Natural killer cell treated with Interleukin-12 subunit alpha and Interleukin-12 subunit beta and Interleukin-15 and Interleukin-18, amount 100 ng/mL, for 72 hours (primary cell): ENCODE data around the gene PNMA5. TPM values are rescaled to one million over a fixed set of nuclear protein-coding genes. Genes with fewer than 3 reads are reported as not detected.
"Not testable (repeated sequence)": the region's sequence is repeated elsewhere in the genome, so short reads cannot be mapped to it uniquely, and the experiment has no call there.

Source experiments
- ATAC-seq, 2 donors: fragments of 150-1000 bp; cut with Tn5 transposase in 1 of 2; sonication (Bioruptor Pico), chemical (Tn5 transposase) in 1 of 2; 2 replicates each; pipeline ENCODE4 v1.10.0; 2021
- DNase-seq: peaks from one replicate; pipeline ENCODE4 v3.0.0; 2022; ENCODE audit warnings: low spot score
- H3K27ac Mint-ChIP-seq, 2 donors: 1 replicate in 1 of 2; 2 replicates in 1 of 2; pipeline ENCODE4 v1.8.0; 2022; ENCODE audit warnings: mixed read lengths in 2 of 2, mild to moderate bottlenecking in 1 of 2, moderate library complexity in 1 of 2
- H3K27me3 Mint-ChIP-seq, 2 donors: 1 replicate in 1 of 2; 2 replicates in 1 of 2; pipeline ENCODE4 v1.8.0; 2022; ENCODE audit warnings: mixed read lengths in 2 of 2
- H3K36me3 Mint-ChIP-seq: one replicate; pipeline ENCODE4 v1.8.0; 2022; ENCODE audit warnings: mixed read lengths
- H3K4me1 Mint-ChIP-seq, 2 donors: 1 replicate in 1 of 2; 2 replicates in 1 of 2; pipeline ENCODE4 v1.8.0; 2022; ENCODE audit warnings: low read depth in 2 of 2, mixed read lengths in 2 of 2, mild to moderate bottlenecking in 1 of 2
- H3K4me3 Mint-ChIP-seq: one replicate; pipeline ENCODE4 v1.8.0; 2022; ENCODE audit warnings: mixed read lengths
- H3K9me3 Mint-ChIP-seq: 2 replicates; pipeline ENCODE4 v1.8.0; 2022; ENCODE audit warnings: mixed read lengths
- total RNA-seq, 2 donors: library from RNA; stranded (reverse); gene quantifications; one replicate each; pipeline ENCODE4 v1.2.3, GENCODE V29; 2022

Gene PNMA5
- not detected for total RNA-seq

DNA sequence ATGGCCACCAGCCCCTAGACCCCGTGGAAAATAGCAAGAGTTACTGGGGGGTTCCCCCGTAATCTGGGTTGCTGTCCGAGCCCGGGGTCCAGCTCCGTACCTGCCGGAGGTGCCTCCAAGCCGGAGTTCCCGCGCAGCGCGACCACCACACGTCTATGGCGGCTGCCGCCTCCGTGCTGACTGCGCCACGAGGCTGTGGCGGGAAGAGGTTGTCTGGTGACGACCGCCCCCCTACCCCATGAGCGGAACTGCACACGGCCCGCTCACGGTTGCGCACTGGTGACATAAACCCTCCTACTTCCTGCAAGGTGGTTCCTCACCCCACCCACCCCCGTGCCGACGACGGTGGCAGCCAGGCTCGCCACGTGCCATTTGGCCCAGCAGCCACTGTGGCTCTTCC lies at the start of gene PNMA5:
Gene PNMA5, minus strand, starts transcription at position 184 of the 400 bp plus-strand sequence. CDS start 2,518 bp downstream, outside the sequence.
- Mint-ChIP-seq H3K27ac (no peak within 1 kb of the TSS), H3K27me3 (peaks cover 0 to 7% of the 10 kb centered on the region in 2 donors), H3K4me3 (no peak within 1 kb of the TSS), H3K9me3 (no peaks in the 10 kb centered on the region), H3K4me1 (peaks cover 4 to 6% of the 10 kb centered on the region in 2 donors), H3K36me3 (no peaks in the 10 kb centered on the region)
- no peak for ATAC-seq
- DNase-seq, result no peak

DNA sequence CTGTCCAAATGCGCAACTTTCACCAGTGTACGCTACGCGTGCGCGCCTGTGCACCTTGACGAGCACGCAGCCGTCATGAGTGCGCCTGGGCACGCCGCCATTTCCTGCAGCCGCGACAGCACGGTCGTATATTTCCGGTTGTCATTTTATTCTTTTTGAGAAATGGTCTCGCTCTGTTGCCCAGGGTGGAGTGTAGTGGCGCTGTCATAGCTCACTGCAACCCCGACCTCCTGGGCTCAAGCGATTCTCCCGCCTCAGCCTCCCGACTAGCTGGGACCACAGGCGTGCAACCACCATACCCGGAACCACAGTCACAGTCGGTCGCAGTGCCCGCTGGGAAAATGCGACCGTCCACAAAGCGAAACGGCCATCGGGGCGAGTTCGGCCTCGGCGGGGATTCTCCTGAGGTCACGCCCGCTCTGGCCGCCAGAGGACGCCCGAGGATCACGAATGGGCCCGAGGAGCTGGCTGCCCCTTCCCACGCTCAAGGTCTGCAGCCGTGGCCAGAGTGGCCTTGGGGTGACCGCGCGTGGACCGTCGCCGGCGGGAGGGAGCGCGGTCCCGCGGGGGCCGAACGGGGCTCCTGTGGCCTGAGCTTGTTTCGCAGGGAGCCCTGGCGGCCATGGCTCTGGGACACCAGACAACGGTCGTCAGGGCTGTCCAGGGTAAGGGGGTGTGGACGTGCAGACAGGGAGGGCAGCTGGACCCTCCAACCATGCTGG lies 38.6 kb upstream of the PNMA5 start:
- peak overlapping the region; percentile 78 for H3K4me3 Mint-ChIP-seq

DNA sequence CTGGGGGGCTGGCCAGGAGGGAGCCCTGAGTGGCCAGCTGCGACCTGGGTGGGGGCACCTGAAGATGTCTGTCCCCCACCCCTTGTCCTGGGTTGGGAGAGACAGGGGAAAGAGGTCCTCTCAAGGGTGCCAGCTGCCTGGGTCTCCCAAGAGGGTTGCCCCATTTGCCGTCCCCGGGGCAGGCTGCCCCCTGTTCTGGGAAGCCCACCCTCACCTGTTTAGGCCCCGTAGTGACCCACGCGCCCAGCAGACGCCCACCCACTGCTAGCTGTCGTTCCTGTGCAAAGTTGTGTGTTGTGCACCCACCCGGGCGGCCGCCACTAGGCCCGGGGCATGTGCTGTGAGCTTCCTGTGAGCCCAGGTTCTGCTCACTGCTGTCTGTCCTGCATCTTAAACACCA lies 36.9 kb upstream of the PNMA5 start:
- Mint-ChIP-seq H3K9me3 (no peaks in the 10 kb centered on the region), H3K27ac (no peak overlapping the region), H3K36me3 (no peaks in the 10 kb centered on the region), H3K27me3 (peaks cover 0 to 8% of the 10 kb centered on the region in 2 donors), H3K4me1 (peaks cover 0 to 4% of the 10 kb centered on the region in 2 donors), H3K4me3 (no peak overlapping the region)
- DNase-seq, result no peak
- no peak for ATAC-seq

More for the DNA sequence above, 38.6 kb upstream of the PNMA5 start:
- Mint-ChIP-seq H3K27me3 (peaks cover 0 to 8% of the 10 kb centered on the region in 2 donors), H3K9me3 (no peaks in the 10 kb centered on the region), H3K36me3 (no peaks in the 10 kb centered on the region), H3K27ac (peak overlapping the region; percentile 80 to 90), H3K4me1 (peaks cover 0 to 4% of the 10 kb centered on the region in 2 donors)
- DNase-seq (peak; percentile 78), ATAC-seq (peak; percentile 87 to 89)

DNA sequence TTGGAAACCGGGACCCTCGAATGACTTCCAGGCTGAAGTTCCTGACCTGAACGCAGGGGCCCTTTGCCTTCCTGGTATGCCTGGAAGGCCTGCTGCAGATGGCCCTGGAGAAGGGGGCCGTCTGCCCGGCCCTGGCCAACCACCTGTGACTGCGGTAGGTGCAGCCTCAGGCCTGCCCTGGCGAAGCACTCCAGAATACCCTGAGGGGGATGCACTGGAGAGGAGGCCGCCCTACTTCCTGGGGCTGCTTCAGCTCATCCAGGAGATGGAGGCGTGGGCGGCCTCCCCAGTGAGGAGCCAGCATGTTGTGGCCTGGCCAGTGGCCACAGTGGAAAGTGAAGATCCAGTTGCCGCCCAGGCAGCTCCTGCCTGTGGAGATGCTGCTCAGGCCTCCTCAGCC lies 36.0 kb upstream of the PNMA5 start:
- Mint-ChIP-seq H3K27me3 (peaks cover 0 to 8% of the 10 kb centered on the region in 2 donors), H3K27ac (no peak overlapping the region), H3K4me3 (no peak overlapping the region), H3K4me1 (peaks cover 0 to 4% of the 10 kb centered on the region in 2 donors), H3K36me3 (no peaks in the 10 kb centered on the region), H3K9me3 (no peaks in the 10 kb centered on the region)
- DNase-seq (no peak), ATAC-seq (no peak)

DNA sequence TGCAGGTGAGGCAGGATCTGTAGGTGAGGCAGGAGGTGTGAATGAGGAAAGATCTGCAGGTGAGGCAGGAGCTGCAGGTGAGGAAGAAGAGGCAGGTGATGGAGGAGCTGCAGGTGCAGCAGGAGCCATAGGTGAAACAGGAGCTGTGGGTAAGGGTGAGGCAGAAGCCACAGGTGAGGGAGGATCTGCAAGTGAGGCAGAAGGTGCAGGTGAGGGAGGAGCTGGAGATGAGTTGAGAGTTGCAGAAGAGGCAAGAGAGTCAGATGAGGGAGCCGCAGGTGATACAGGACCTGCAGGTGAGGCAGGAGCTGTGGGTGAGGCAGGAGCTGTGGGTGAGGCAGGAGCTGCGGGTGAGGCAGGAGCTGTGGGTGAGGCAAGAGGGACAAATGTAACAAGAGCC lies 35.2 kb upstream of the PNMA5 start:
- ATAC-seq (no peak), DNase-seq (no peak)
- H3K9me3 Mint-ChIP-seq, result no peaks in the 10 kb centered on the region
- peaks cover 0 to 4% of the 10 kb centered on the region in 2 donors for H3K4me1 Mint-ChIP-seq
- peaks cover 0 to 11% of the 10 kb centered on the region in 2 donors for H3K27me3 Mint-ChIP-seq
- H3K4me3 Mint-ChIP-seq, result no peak overlapping the region
- H3K36me3 Mint-ChIP-seq, result no peaks in the 10 kb centered on the region
- no peak overlapping the region for H3K27ac Mint-ChIP-seq

DNA sequence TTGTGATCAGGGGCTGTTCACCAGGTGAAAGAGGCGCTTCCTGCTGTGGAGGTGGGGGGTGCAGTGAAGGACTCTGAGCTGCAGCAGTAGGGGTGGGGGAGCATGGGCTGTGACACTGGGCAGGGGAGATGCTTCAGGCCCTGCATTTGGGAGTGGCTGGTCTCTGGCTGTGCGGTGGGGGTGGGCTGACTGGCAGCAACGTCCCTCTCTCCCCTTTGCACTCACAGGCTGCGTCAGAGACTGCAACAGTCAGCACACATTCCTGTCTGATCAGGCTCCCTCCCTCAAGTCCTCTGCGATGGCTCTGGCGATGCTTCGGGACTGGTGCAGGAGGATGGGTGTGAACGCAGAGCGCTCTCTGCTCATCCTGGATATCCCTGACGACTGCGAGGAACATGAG lies 34.6 kb upstream of the PNMA5 start:
- DNase-seq, H3K36me3 Mint-ChIP-seq: not testable (repeated sequence)
- peaks cover 0 to 13% of the 10 kb centered on the region in 2 donors for H3K27me3 Mint-ChIP-seq

DNA sequence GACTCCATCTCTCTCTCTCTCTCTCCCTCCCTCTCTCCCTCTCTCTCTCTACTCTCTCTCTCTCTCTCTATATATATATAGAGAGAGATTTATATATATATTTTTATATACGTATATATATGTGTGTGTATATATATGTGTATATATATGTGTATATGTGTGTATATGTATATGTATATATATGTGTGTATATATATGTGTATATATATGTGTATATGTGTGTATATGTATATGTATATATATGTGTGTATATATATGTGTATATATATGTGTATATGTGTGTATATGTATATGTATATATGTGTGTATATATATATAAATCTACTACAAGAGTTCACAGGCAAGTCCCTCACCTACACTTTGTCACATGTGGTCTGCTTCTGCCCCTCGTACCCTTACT lies 32.6 kb upstream of the PNMA5 start:
- not testable (repeated sequence) for H3K4me3 Mint-ChIP-seq, H3K4me1 Mint-ChIP-seq, H3K27ac Mint-ChIP-seq, DNase-seq, H3K9me3 Mint-ChIP-seq, ATAC-seq, H3K36me3 Mint-ChIP-seq
- peaks cover 0 to 15% of the 10 kb centered on the region in 2 donors for H3K27me3 Mint-ChIP-seq

More for the DNA sequence above, 34.6 kb upstream of the PNMA5 start:
- not testable (repeated sequence) for H3K9me3 Mint-ChIP-seq, H3K27ac Mint-ChIP-seq, ATAC-seq, H3K4me3 Mint-ChIP-seq, H3K4me1 Mint-ChIP-seq

DNA sequence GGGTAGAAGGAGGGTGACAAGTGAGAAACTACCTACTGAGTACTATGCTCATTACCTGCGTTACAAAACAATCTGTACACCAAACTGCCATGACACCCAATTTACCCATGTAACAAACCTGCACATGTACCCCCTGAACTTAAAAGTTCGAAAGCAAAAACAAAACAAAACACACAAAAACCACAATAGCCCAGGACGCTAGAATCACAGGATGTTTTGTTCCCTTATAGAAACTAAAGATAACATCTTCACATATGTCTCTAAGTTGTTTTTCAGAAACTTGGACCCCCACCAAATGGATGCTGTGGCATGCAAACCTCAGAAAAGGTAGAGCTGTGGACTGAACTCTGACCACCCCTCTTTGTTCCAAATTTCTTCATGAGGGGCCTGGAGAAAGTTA lies 25.2 kb upstream of the PNMA5 start:
- no peaks in the 10 kb centered on the region for H3K36me3 Mint-ChIP-seq
- no peaks in the 10 kb centered on the region for H3K9me3 Mint-ChIP-seq
- peaks cover 14 to 25% of the 10 kb centered on the region in 2 donors for H3K27me3 Mint-ChIP-seq
- H3K27ac Mint-ChIP-seq, result no peak overlapping the region
- no peak overlapping the region for H3K4me3 Mint-ChIP-seq
- peaks cover 0 to 4% of the 10 kb centered on the region in 2 donors for H3K4me1 Mint-ChIP-seq
- DNase-seq, result no peak
- ATAC-seq, result no peak

DNA sequence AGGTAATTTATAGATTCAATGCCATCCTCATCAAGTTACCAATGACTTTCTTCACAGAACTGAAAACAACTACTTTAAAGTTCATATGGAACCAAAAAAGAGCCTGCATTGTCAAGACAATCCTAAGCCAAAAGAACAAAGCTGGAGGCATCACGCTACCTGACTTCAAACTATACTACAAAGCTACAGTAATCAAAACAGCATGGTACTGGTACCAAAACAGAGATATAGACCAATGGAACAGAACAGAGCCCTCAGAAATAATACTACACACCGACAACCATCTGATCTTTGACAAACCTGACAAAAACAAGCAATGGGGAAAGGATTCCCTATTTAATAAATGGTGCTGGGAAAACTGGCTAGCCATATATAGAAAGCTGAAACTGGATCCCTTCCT lies 23.3 kb upstream of the PNMA5 start:
- peaks cover 22 to 28% of the 10 kb centered on the region in 2 donors for H3K27me3 Mint-ChIP-seq
- H3K4me1 Mint-ChIP-seq, H3K36me3 Mint-ChIP-seq, H3K27ac Mint-ChIP-seq, H3K9me3 Mint-ChIP-seq, DNase-seq, H3K4me3 Mint-ChIP-seq, ATAC-seq: not testable (repeated sequence)

DNA sequence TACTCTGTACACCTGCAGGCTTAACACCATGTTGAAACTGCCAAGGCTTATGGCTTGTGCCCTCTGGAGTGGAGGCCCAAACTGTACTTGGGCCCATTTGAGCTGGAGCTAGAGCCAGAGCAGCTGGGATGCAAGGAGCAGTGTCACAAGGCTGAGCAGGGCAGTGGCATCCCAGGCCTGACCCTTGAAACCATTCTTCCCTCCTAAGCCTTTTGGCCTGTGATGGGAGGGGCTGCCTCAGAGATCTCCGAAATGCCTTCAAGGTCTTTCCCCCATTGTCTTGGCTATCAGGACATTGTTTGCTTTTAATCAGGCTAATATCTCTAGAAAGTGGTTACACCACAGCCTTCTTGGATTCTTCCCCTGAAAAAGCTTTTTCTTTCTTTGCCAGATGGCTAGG lies 10.9 kb upstream of the PNMA5 start:
- DNase-seq, result no peak
- Mint-ChIP-seq H3K36me3 (no peaks in the 10 kb centered on the region), H3K4me3 (no peak overlapping the region), H3K4me1 (no peaks in the 10 kb centered on the region), H3K9me3 (no peaks in the 10 kb centered on the region), H3K27me3 (peaks cover 9 to 29% of the 10 kb centered on the region in 2 donors), H3K27ac (no peak overlapping the region)
- no peak for ATAC-seq

DNA sequence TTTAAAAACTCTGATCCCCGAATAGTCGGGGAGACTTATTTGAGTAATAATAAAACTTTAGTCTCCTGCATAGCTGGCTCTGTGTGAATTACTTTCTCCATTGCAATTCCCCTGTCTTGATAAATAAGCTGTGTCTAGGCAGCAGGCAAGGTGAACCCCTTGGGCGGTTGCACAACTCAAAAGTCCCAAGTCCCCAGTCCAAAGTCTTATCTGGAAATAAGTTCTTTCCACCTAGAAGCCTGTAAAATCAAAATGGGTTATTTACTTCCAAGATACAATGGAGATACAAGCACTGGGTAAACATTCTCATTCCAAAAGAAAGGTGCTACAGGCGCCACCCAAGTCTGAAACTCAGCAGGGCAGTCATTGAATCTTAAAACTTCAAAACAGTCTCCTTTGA lies 10.1 kb upstream of the PNMA5 start:
- Mint-ChIP-seq H3K36me3 (no peaks in the 10 kb centered on the region), H3K4me3 (no peak overlapping the region), H3K27ac (no peak overlapping the region), H3K4me1 (no peaks in the 10 kb centered on the region), H3K9me3 (no peaks in the 10 kb centered on the region), H3K27me3 (peaks cover 9 to 28% of the 10 kb centered on the region in 2 donors)
- ATAC-seq, result no peak
- no peak for DNase-seq

DNA sequence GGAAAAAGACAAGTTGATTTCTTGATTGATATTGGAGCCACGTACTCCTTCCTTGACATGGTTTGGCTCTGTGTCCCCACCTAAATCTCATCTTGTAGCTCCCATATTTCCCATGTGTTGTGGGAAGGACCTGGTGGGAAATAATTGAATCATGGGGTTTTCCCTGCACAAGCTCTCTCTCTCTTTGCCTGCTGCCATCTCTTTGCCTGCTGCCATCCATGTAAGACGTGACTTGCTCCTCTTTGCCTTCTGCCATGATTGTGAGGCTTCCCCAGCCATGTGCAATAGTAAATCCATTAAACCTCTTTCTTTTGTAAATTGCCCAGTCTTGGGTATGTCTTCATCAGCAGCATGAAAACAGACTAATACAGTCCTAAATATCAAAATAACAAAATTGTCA lies 8.3 kb upstream of the PNMA5 start:
- H3K36me3 Mint-ChIP-seq, DNase-seq, H3K4me1 Mint-ChIP-seq, H3K4me3 Mint-ChIP-seq, H3K27ac Mint-ChIP-seq, H3K9me3 Mint-ChIP-seq, ATAC-seq: not testable (repeated sequence)
- peaks cover 1 to 20% of the 10 kb centered on the region in 2 donors for H3K27me3 Mint-ChIP-seq

DNA sequence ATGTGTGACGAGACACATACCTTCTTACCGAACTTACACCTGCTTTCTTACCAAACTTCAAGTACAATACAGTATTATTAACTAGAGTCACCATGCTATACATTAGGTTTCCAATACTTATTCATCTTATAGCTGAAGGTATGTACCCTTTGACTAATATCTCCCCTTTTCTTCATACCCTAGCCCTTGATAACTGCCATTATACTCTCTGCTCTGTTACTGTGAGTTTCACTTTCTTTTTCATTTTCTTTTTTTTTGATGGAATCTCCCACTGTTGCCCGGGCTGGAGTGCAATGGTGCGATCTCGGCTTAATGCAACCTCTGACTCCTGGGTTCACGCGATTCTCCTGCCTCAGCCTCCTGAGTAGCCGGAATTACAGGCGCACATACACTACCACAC lies 3.4 kb upstream of the PNMA5 start:
- H3K4me3 Mint-ChIP-seq, result no peak overlapping the region

DNA sequence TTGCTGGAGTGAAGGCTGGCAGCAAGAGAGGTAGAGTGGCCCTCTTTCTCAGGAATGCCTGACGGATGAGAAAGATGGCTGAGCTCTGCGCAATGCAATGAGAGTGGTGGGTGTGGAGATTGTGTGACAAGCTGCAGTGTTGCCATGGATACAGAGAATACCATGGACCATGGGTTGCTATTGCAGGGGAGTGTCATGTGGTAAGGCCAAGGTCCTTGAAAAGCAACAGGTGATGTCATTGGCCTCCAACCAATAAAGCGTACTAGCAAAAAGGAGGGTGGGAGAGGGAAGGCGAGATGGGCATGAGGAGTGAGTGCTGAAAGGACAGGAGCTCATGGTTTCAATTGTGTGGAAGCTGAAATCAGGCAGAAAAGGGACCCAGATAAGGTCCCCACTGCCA lies 1.8 kb downstream of the PNMA5 start:
- H3K4me1 Mint-ChIP-seq, result peaks cover 1 to 4% of the 10 kb centered on the region in 2 donors
- H3K27me3 Mint-ChIP-seq, result peaks cover 0 to 7% of the 10 kb centered on the region in 2 donors
- no peaks in the 10 kb centered on the region for H3K36me3 Mint-ChIP-seq
- no peaks in the 10 kb centered on the region for H3K9me3 Mint-ChIP-seq
- no peak overlapping the region for H3K27ac Mint-ChIP-seq
- DNase-seq, result no peak
- no peak overlapping the region for H3K4me3 Mint-ChIP-seq
- ATAC-seq, result no peak

More for the DNA sequence above, 3.4 kb upstream of the PNMA5 start:
- no peak for ATAC-seq
- H3K9me3 Mint-ChIP-seq, result no peaks in the 10 kb centered on the region
- H3K27ac Mint-ChIP-seq, result no peak overlapping the region
- H3K36me3 Mint-ChIP-seq, result no peaks in the 10 kb centered on the region
- H3K4me1 Mint-ChIP-seq, result peaks cover 0 to 6% of the 10 kb centered on the region in 2 donors
- DNase-seq, result no peak
- H3K27me3 Mint-ChIP-seq, result peaks cover 0 to 5% of the 10 kb centered on the region in 2 donors
